NCI-H1105 (cell line): Measurements from ENCODE around the gene COL9A3.

Experiments used
- DNase-seq: peaks from one replicate; lab custom pipeline; 2025; lab: John Stamatoyannopoulos, UW

Gene COL9A3

GRCh38 chr20:62880147-62880934 is 63.5 kb downstream of the COL9A3 start:
- DNase-seq: no peak

GRCh38 chr20:62880935-62881661 is 64.2 kb downstream of the COL9A3 start:
- DNase-seq: no peak

GRCh38 chr20:62881662-62882395 is 65.0 kb downstream of the COL9A3 start:
- DNase-seq: no peak

DNA sequence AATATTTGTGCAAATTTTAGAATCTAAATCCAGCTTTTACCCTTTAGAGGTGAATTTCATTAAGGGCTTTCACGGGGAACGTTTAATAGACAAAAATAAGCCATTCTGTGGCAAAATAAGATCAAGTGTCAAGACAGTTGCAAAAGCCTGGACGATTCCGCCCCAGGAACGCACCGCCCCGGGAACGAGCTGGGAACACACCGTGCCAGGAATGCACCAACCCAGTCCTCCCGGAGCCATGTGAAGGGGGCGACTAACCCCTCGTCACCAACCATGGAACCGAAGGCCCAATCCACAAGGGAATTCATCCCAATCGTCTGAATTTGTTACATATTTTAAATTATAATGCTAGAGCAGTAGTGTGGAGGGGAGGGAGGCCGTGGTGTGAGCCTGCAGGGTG is 65.6 kb downstream of the COL9A3 start:
- DNase-seq: no peak

DNA sequence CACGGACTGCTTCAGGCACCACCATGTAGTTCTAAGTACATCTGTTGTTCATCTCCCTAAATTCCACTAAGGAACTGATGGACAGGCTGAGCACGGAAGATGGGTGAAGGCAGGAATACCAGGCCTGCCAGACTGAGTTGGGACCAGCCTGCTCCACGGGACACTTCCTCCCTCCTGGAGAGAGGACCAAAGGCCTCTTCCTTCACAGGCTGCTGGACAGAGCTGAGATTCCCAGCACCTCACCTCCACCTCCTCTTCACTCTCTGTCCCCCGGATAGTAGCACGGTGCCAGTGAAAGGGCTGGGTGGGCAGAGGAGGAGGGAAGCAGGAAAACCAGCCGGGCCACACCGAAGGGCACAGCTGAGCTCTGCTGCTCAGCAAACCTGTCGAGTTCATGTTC is 67.7 kb downstream of the COL9A3 start:
- no peak for DNase-seq

DNA sequence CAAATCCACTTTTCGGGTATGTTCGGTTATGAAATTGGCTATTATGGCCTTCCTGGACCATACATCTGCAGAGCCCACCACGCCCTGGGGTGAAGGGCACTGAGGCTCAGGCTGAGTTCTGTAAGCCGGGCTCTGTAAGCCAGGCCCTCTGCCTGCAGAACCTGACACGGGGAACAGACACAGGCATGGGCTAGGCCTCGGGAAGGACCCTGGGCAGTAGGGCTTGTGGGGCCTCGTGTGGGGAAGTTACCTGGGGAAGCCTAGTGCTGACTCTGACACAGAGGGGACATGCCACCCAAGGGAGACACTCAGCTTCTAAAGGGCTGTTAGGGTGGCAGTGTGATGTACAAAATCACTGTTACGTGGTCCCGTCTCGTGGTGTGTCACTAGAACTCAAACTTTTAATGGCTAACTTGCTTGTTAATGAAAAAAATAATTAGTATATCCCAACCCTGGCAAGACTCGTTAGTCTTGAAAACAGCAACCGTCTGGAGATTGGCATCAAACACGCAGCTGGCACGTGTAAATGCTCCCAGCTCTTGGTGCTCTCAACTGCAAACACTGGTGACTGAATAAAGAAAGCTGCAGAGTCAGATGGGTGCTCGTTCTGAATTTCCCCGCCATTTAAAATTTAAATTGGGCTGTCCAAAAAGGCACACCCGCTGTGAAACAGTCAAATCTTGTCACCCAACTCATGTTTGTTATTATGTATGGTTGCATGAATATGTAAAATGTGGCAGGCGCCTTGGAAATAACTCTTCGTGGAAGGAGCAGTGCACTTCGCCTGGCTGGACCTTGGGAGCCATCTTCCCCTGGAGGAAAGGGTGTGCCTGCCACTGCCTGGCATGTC is 68.4 kb downstream of the COL9A3 start:
- DNase-seq: no peak

- no peak for DNase-seq
Observed at GRCh38 chr20:62885896-62886708, 69.3 kb downstream of the COL9A3 start.

- DNase-seq: peak; percentile 18
Observed at GRCh38 chr20:62886709-62887058, 69.8 kb downstream of the COL9A3 start.

- peak; percentile 59 for DNase-seq
Observed at GRCh38 chr20:62887152-62887859, 70.5 kb downstream of the COL9A3 start.

GRCh38 chr20:62887860-62888239 is 71.0 kb downstream of the COL9A3 start:
- no peak for DNase-seq

- no peak for DNase-seq
Observed at GRCh38 chr20:62888406-62888805, 71.6 kb downstream of the COL9A3 start.

DNA sequence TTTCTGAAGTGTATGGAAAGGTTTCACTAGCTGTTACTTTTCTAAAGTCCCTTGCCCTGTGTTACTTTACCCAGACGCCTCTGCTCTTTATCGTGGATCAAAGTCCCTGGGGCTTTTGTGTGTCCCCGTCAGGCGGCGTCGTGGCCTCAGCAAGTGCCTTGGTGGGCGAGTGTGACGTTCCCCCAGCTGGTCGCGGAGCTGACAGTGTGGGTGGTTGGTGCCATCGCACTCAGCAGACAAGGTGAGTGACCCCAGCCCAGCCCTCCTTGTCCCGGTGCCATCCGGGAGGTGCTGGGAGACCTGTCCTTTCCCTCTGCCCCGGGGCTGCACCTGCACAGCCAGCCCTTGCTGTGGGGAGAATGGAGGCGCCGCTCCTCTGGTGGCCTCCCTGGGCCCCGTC is 72.1 kb downstream of the COL9A3 start:
- no peak for DNase-seq

GRCh38 chr20:62889411-62889810 is 72.6 kb downstream of the COL9A3 start:
- no peak for DNase-seq

GRCh38 chr20:62889871-62890270 is 73.0 kb downstream of the COL9A3 start:
- DNase-seq: no peak

DNA sequence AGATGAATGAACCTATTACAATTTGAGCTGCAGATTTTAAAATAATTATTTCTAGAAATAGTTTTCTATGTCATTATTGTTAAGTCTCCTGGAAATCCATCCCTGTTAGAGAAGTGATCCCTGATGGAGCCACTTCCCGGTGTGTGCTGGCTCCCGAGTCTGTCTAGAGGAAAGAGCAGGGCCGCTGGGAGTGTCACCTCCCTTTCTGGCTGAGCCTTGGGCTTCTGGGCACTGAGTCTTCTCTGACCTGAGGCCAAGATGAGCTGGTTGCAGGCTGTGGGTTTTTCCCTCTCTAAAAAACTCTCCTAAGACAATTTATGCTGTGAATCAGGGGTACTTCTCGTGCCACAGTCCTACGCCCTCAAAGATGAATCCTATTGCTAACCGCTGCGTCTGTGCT is 73.6 kb downstream of the COL9A3 start:
- no peak for DNase-seq
